Activated T-cell treated with anti-CD3 and anti-CD28 coated beads, Interleukin-2, amount 50 U/mL, for 48 hours (primary cell): Measurements from ENCODE around the gene EPC2.
A peak's percentile ranks its signal among the peaks of the same experiment; 100 is the strongest.

Experiments
- DNase-seq, 2 experiments: peaks; one replicate each; pipeline ENCODE4 v3.0.0-alpha.2; 2020

Gene EPC2

GRCh38 chr2:148643998-148644882 lies at the start of gene EPC2:
Gene EPC2 (plus strand): TSS chr2:148644751. CDS start chr2:148645018, 267 bp downstream.
- peak; percentile 89 to 94 for DNase-seq

GRCh38 chr2:148596018-148596417 lies 48.5 kb upstream of the EPC2 start:
- DNase-seq, result no peak

- no peak for DNase-seq
Measured at GRCh38 chr2:148599109-148599991, 45.2 kb upstream of the EPC2 start.

GRCh38 chr2:148602885-148603561 lies 41.5 kb upstream of the EPC2 start:
- DNase-seq, result peak; percentile 39 to 48

GRCh38 chr2:148603562-148603920 lies 41.0 kb upstream of the EPC2 start:
- DNase-seq, result peak in 1 of 2 experiments; percentile 32

- DNase-seq, result no peak
Measured at GRCh38 chr2:148604927-148605326, 39.6 kb upstream of the EPC2 start.

GRCh38 chr2:148607566-148607965 lies 37.0 kb upstream of the EPC2 start:
- DNase-seq, result no peak

GRCh38 chr2:148613231-148614013 lies 31.1 kb upstream of the EPC2 start:
- no peak for DNase-seq

GRCh38 chr2:148614014-148614321 lies 30.6 kb upstream of the EPC2 start:
- DNase-seq, result peak in 1 of 2 experiments; percentile 29

- DNase-seq, result peak in 1 of 2 experiments; percentile 29
Measured at GRCh38 chr2:148614322-148615049, 30.1 kb upstream of the EPC2 start.

- no peak for DNase-seq
Measured at GRCh38 chr2:148615381-148615841, 29.1 kb upstream of the EPC2 start.

- no peak for DNase-seq
Measured at GRCh38 chr2:148616662-148617061, 27.9 kb upstream of the EPC2 start.

- DNase-seq, result no peak
Measured at GRCh38 chr2:148617219-148617618, 27.3 kb upstream of the EPC2 start.

GRCh38 chr2:148619560-148620195 lies 24.9 kb upstream of the EPC2 start:
- DNase-seq, result no peak

GRCh38 chr2:148622366-148622765 lies 22.2 kb upstream of the EPC2 start:
- no peak for DNase-seq

- DNase-seq, result no peak
Measured at GRCh38 chr2:148623086-148623485, 21.5 kb upstream of the EPC2 start.

- no peak for DNase-seq
Measured at GRCh38 chr2:148627224-148627623, 17.3 kb upstream of the EPC2 start.

GRCh38 chr2:148634749-148635148 lies 9.8 kb upstream of the EPC2 start:
- no peak for DNase-seq

- DNase-seq, result no peak
Measured at GRCh38 chr2:148638543-148638942, 6.0 kb upstream of the EPC2 start.

GRCh38 chr2:148640767-148641166 lies 3.8 kb upstream of the EPC2 start:
- DNase-seq, result no peak

GRCh38 chr2:148642112-148642744 lies 2.3 kb upstream of the EPC2 start:
- no peak for DNase-seq
